ENCODE measurements around the gene DHRS1.

DHRS1 gene

GRCh38 chr14:24308342-24309124 lies 9.0 kb upstream of the DHRS1 start:
- DNase-seq = no peak

GRCh38 chr14:24307575-24308341 lies 8.2 kb upstream of the DHRS1 start, which contains the start of gene CIDEB:
CIDEB (minus strand) TSS chr14:24307977; CDS start chr14:24307858, 119 bp downstream.
- peak; percentile 23 for DNase-seq

GRCh38 chr14:24307156-24307574 lies 7.6 kb upstream of the DHRS1 start:
- no peak for DNase-seq

GRCh38 chr14:24304019-24304387 lies 4.4 kb upstream of the DHRS1 start:
- DNase-seq = no peak

GRCh38 chr14:24300326-24300980 lies 873 bp upstream of the DHRS1 start:
- no peak for DNase-seq

GRCh38 chr14:24298892-24299254 lies 707 bp downstream of the DHRS1 start:
- peak; percentile 15 for DNase-seq

GRCh38 chr14:24297190-24297964 lies 2.2 kb downstream of the DHRS1 start:
- peak; percentile 26 for DNase-seq

GRCh38 chr14:24296341-24297157 lies 3.0 kb downstream of the DHRS1 start:
- DNase-seq = peak; percentile 68

GRCh38 chr14:24293525-24293924 lies 6.1 kb downstream of the DHRS1 start:
- no peak for DNase-seq

GRCh38 chr14:24292118-24292807 lies 7.3 kb downstream of the DHRS1 start:
- no peak for DNase-seq

- DNase-seq = no peak
These were observed 8.0 kb downstream of the DHRS1 start for GRCh38 chr14:24291446-24292117.

- no peak for DNase-seq
These were observed 8.8 kb downstream of the DHRS1 start for GRCh38 chr14:24290746-24291145.

GRCh38 chr14:24289649-24290280 lies 9.8 kb downstream of the DHRS1 start:
- no peak for DNase-seq

GRCh38 chr14:24286996-24287395 lies 12.6 kb downstream of the DHRS1 start:
- no peak for DNase-seq

- no peak for DNase-seq
These were observed 14.2 kb downstream of the DHRS1 start for GRCh38 chr14:24285351-24285750.

GRCh38 chr14:24284501-24285035 lies 15.0 kb downstream of the DHRS1 start:
- DNase-seq = no peak

- DNase-seq = no peak
These were observed 15.7 kb downstream of the DHRS1 start for GRCh38 chr14:24283796-24284460.

GRCh38 chr14:24282736-24283135 lies 16.8 kb downstream of the DHRS1 start:
- no peak for DNase-seq

- no peak for DNase-seq
These were observed 17.9 kb downstream of the DHRS1 start for GRCh38 chr14:24281636-24282035.

Measured in NCI-H1092 treated with DMSO at 0.1 percent for 48 hours (cell line).